ENCODE measurements around the gene DIPK1B. TPM values are rescaled to one million over a fixed set of nuclear protein-coding genes. Genes with fewer than 3 reads are reported as not detected.

DIPK1B gene
- total RNA-seq, 2 donors from 2014 or later = 45.1 to 45.7 TPM

GRCh38 chr9:136726631-136727191 is 14.3 kb downstream of the DIPK1B start:
- peak in 1 of 2 donors; percentile 52 for TF ChIP-seq CTCF (IDR thresholded peaks at IDR 0.05)
- Histone ChIP-seq H3K27me3 (no peaks in the 10 kb centered on the region), H3K9me3 (no peaks in the 10 kb centered on the region), H3K27ac (peak overlapping the region; percentile 77 to 86), H3K4me3 (peak overlapping the region; percentile 82 to 90), H3K36me3 (peaks cover 52% of the 10 kb centered on the region), H3K4me1 (peaks cover 0 to 76% of the 10 kb centered on the region in 2 donors)
- no peak for DNase-seq (ENCODE audit: low spot score)

- H3K36me3 ChIP-seq = peaks cover 38% of the 10 kb centered on the region
- peak; percentile 91 for DNase-seq (ENCODE audit: low spot score)
- peaks cover 0 to 62% of the 10 kb centered on the region in 2 donors for H3K4me1 ChIP-seq
- H3K27me3 ChIP-seq = no peaks in the 10 kb centered on the region
- no peaks in the 10 kb centered on the region for H3K9me3 ChIP-seq
- H3K4me3 ChIP-seq = peak overlapping the region; percentile 82 to 90
- H3K27ac ChIP-seq = peak overlapping the region; percentile 77 to 86
- TF ChIP-seq CTCF (IDR thresholded peaks at IDR 0.05) = peak; percentile 89 to 93
Observed at GRCh38 chr9:136728080-136728547, 15.7 kb downstream of the DIPK1B start.

GRCh38 chr9:136728548-136729123 is 16.3 kb downstream of the DIPK1B start:
- Histone ChIP-seq H3K4me3 (peak overlapping the region; percentile 82 to 90), H3K27ac (peak overlapping the region; percentile 77 to 86), H3K27me3 (no peaks in the 10 kb centered on the region), H3K4me1 (peaks cover 0 to 57% of the 10 kb centered on the region in 2 donors), H3K9me3 (no peaks in the 10 kb centered on the region), H3K36me3 (peaks cover 33% of the 10 kb centered on the region)
- no peak for TF ChIP-seq CTCF (IDR thresholded peaks at IDR 0.05)
- no peak for DNase-seq (ENCODE audit: low spot score)

GRCh38 chr9:136729144-136729543 is 16.8 kb downstream of the DIPK1B start:
- TF ChIP-seq CTCF (IDR thresholded peaks at IDR 0.05) = no peak
- peak overlapping the region; percentile 82 to 90 for H3K4me3 ChIP-seq
- peaks cover 0 to 53% of the 10 kb centered on the region in 2 donors for H3K4me1 ChIP-seq
- no peak for DNase-seq (ENCODE audit: low spot score)
- H3K27ac ChIP-seq = peak overlapping the region in 1 of 2 donors; percentile 86
- H3K9me3 ChIP-seq = no peaks in the 10 kb centered on the region
- peaks cover 27% of the 10 kb centered on the region for H3K36me3 ChIP-seq
- H3K27me3 ChIP-seq = no peaks in the 10 kb centered on the region

GRCh38 chr9:136729926-136730325 is 17.6 kb downstream of the DIPK1B start:
- no peaks in the 10 kb centered on the region for H3K27me3 ChIP-seq
- H3K4me3 ChIP-seq = no peak overlapping the region
- H3K36me3 ChIP-seq = peaks cover 20% of the 10 kb centered on the region
- no peak for DNase-seq (ENCODE audit: low spot score)
- peaks cover 0 to 45% of the 10 kb centered on the region in 2 donors for H3K4me1 ChIP-seq
- no peak overlapping the region for H3K27ac ChIP-seq
- H3K9me3 ChIP-seq = no peaks in the 10 kb centered on the region
- TF ChIP-seq CTCF (IDR thresholded peaks at IDR 0.05) = no peak

Data from right atrium auricular region (tissue), 2 donors.